ENCODE measurements around the gene ZNF33B.

The ZNF33B gene

DNA sequence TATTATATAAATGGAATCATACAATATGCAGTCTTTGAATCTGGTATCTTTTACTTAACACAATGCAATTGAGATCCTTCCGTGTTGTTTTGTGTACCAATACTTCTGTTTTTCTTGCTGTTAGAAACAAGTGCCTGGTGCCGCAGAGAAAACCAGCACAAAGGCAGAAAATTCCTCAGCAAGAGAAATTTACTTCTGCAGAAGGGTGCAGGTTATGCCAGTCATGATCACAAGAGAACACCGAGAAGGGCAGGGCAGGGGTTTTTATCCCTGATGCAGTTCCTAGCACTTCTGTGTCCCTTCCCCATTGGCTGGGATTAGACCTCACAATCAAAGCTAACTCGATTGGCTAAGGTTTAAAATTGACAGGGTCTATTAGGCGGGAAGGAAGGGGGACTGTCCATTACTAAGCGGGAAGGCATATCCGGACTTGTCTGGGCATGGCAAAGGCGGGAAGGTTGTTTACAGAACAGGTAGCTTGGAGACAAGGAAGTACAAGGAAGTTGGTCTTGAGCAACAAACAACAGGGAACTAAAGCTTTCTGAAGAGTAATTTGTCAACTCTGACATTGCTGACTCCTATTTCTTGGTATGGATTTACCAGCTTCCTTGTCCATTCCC is 2.4 kb upstream of the ZNF33B start:
- in situ Hi-C loops (cut with HindIII; ENCODE audit: low pct_unique_long_range_greater_than_20kb, low sequenced_read_pairs) = no loop called here
- TF ChIP-seq JUND (IDR thresholded peaks at IDR 0.05; ENCODE audit: low read depth) = no peak
- peak in 1 of 2 experiments; percentile 94 for DNase-seq (ENCODE audit: low read depth in 1 of 2, low spot score in 1 of 2)

DNA sequence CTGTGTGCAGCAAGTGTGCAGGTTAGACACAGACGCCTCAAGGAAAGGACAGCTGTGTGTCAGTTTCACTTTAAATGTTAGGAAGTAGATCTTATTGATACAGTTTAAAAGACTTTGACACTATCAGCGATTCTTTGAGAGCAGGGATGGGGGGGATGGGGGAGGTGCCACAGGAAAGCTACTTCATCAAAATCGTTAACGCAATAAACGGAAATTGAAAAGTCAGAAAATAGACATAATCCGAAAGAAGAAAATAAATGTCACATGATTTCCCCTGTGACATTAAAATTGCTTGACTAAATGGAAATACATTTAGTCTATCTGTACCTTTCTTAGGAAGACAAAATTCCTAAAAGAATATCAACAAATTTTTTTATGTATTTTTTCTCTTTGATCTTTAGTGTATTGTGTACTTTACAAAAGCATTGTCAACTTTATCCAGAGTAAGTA is 476 bp upstream of the ZNF33B start:
- DNase-seq (ENCODE audit: low read depth in 1 of 2, low spot score in 1 of 2) = no peak
- no peak for TF ChIP-seq JUND (IDR thresholded peaks at IDR 0.05; ENCODE audit: low read depth)
- in situ Hi-C loops (cut with HindIII; ENCODE audit: low pct_unique_long_range_greater_than_20kb, low sequenced_read_pairs) = no loop called here

DNA sequence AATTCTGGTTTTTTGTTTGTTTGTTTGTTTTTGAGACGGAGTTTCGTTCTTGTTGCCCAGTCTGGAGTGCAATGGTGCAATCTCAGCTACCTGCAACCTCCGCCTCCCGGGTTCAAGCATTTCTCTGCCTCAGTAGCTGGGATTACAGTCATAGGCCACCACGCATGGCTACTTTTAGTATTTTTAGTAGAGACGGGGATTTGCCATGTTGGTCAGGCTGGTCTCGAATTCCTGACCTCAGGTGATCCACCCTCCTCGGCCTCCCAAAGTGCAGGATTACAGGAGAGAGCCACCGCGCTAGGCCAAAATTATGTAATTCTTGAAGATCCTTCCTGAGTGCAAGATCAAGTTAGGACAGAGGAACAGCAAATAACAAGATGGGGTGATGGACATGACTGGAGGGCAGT is 719 bp downstream of the ZNF33B start:
- TF ChIP-seq JUND (IDR thresholded peaks at IDR 0.05; ENCODE audit: low read depth) = no peak
- DNase-seq (ENCODE audit: low read depth in 1 of 2, low spot score in 1 of 2) = no peak
- in situ Hi-C loops (cut with HindIII; ENCODE audit: low pct_unique_long_range_greater_than_20kb, low sequenced_read_pairs) = no loop called here

DNA sequence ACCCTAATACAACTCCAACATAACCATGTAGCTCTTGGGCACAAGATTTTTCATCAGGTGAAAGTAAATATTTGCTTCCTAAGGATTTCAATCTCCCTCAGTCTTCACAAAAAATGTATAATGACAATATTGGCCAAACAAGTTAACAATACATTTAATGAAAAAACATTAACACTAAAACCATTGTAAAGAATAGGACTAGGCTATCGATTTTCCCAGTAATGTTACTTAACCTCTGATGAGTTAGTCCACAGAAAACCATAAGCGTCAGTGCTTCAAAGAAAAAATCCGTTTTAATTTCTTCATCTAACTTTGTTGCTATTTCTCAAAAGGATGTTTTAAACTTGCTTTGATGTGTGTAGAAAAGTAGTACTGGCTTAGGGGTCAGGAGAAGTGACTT is 1.2 kb downstream of the ZNF33B start:
- TF ChIP-seq JUND (IDR thresholded peaks at IDR 0.05; ENCODE audit: low read depth) = no peak
- in situ Hi-C loops (cut with HindIII; ENCODE audit: low pct_unique_long_range_greater_than_20kb, low sequenced_read_pairs) = no loop called here
- no peak for DNase-seq (ENCODE audit: low read depth in 1 of 2, low spot score in 1 of 2)

DNA sequence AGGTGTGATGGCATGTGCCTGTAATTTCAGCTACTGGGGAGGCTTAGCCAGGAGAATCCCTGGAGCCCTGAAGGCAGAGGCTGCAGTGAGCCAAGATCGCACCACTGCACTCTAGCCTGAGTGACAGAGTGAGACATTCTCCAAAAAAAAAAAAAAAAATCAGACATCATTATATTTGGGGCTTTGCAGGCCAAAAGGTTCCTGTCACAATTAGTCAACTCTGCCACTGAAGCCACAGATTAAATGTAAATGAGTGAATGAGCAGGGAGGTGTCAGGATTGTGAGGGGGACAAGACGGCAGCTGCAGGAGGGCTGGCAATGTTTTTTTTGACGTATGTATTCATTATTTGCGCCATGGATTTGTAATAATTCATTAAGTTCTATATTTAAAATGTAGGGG is 3.3 kb downstream of the ZNF33B start:
- in situ Hi-C loops (cut with HindIII; ENCODE audit: low pct_unique_long_range_greater_than_20kb, low sequenced_read_pairs) = no loop called here
- no peak for TF ChIP-seq JUND (IDR thresholded peaks at IDR 0.05; ENCODE audit: low read depth)

DNA sequence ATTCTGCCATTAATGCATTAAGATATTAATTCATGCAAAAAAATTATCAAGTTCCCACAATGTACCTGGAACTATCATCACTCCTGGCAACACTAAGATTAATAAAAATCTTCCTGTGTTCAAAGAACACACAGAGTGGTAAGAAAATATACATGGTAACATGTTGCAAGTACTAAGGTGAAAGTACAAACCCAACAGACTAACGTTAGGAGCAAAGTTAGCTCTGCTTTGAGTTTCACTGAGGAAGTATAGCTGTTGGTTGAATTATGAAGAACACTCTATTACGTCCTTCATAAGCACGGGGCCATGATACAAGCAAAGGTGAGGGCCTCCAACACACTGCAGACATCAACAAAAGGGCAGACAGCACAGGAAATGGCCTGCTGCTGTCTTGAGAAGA is 5.8 kb downstream of the ZNF33B start:
- TF ChIP-seq JUND (IDR thresholded peaks at IDR 0.05; ENCODE audit: low read depth) = no peak
- in situ Hi-C loops (cut with HindIII; ENCODE audit: low pct_unique_long_range_greater_than_20kb, low sequenced_read_pairs) = no loop called here
- DNase-seq (ENCODE audit: low read depth in 1 of 2, low spot score in 1 of 2) = no peak

More for the DNA sequence above, 3.3 kb downstream of the ZNF33B start:
- DNase-seq (ENCODE audit: low read depth in 1 of 2, low spot score in 1 of 2) = no peak

DNA sequence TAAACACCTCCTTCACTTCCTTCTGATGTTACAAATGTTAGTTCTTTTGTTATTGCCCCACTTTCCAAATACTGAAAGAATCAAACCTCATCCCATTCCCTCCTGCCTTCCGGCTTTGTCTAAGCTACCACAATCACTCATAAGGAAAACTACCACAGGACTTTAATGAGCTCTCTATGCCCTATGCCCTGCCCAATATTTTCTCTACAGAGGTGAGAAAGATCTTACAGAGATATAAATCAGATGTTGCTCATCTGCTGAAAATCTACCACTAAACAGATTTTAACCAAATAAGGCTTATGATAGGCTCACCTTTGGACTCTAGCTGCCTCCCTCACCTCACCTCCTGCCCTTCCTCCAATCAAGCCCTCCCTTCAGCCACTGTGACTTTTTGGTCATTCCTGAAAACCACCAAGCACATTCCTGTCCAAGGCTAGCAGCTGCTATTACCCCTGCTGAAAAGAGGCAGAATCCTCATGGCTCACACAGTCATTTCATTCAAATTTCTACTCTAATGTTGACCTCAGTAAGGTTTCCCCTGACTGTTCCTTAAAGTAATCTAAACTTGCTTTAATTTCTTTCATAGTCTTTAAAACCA is 7.7 kb downstream of the ZNF33B start:
- in situ Hi-C loops (cut with HindIII; ENCODE audit: low pct_unique_long_range_greater_than_20kb, low sequenced_read_pairs) = no loop called here
- DNase-seq (ENCODE audit: low read depth in 1 of 2, low spot score in 1 of 2) = no peak
- no peak for TF ChIP-seq JUND (IDR thresholded peaks at IDR 0.05; ENCODE audit: low read depth)

DNA sequence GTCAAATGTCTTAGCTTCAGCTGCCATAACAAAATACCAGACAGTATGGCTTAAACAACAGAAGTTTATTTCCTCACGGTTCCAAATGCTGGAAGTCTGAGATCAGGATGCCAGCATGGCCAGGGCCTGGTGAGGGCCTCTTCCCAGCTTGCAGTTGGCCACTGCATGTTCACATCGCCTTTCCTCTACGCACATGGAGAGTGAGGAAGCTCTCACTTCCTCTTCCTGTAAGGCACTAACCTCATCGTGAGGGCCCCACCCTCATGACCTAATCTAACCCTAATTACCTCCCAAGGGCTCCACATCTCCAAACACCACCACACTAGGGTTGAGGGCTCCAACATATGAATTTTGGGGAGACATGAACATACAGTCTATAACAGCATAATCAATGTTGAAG is 14.4 kb downstream of the ZNF33B start:
- no peak for DNase-seq (ENCODE audit: low read depth in 1 of 2, low spot score in 1 of 2)
- in situ Hi-C loops (cut with HindIII; ENCODE audit: low pct_unique_long_range_greater_than_20kb, low sequenced_read_pairs) = no loop called here
- TF ChIP-seq JUND (IDR thresholded peaks at IDR 0.05; ENCODE audit: low read depth) = no peak

DNA sequence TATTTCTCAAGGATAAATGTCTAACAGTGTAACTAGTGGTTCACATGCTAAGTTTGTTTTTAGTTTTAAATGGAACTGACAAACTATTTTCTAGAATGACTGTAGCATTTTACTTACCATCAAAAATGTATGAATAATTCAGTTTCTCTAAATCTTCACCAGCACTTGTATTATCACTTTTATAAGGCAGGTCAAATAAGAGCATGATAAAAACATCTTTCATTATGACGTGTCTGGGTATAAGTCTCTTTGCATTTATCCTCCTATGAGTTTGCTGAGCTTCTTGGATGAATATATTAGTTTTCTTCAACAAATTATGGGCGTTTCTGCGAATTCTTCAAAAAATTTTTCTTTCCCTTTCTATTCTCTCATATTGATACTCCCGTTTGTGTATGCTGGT is 19.9 kb downstream of the ZNF33B start:
- DNase-seq (ENCODE audit: low read depth in 1 of 2, low spot score in 1 of 2) = no peak
- TF ChIP-seq JUND (IDR thresholded peaks at IDR 0.05; ENCODE audit: low read depth) = no peak
- in situ Hi-C loops (cut with HindIII; ENCODE audit: low pct_unique_long_range_greater_than_20kb, low sequenced_read_pairs) = no loop called here

DNA sequence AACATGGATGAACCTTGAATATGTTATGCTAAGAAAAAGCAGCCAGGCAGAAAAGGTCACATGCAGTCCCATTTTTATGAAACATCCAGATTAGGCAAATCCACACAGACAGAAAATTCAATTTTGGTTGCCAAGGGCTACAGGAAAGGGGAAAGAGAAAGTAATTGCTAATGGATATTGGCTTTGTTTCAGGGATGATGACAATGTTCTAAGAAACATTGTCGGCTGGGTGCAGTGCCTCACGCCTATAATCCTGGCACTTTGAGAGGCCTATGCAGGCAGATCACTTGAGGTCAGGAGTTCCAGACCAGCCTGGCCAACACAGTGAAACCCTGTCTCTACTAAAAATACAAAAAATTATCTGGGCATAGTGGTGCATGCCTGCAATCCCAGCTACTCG is 23.0 kb downstream of the ZNF33B start:
- no peak for TF ChIP-seq JUND (IDR thresholded peaks at IDR 0.05; ENCODE audit: low read depth)
- in situ Hi-C loops (cut with HindIII; ENCODE audit: low pct_unique_long_range_greater_than_20kb, low sequenced_read_pairs) = no loop called here
- no peak for DNase-seq (ENCODE audit: low read depth in 1 of 2, low spot score in 1 of 2)

DNA sequence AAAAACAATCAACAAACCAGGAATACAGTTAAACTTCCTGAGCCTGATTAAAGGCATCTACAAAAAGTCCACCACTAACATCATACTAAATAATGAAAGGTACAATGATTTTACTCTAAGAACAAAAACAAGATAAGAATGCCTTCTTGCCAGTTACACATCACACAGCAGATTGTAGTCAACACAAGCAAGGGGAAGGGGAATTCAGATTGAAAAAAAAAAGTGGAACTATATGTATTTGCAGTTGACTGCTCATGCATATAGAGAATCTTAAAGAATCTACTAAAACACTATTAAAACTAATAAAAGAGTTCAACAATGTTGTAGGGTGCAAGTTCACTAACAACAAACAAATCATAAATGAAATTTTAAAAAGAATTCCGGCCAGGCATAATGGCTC is 28.5 kb downstream of the ZNF33B start:
- in situ Hi-C loops (cut with HindIII; ENCODE audit: low pct_unique_long_range_greater_than_20kb, low sequenced_read_pairs) = no loop called here
- TF ChIP-seq JUND (IDR thresholded peaks at IDR 0.05; ENCODE audit: low read depth) = no peak
- DNase-seq (ENCODE audit: low read depth in 1 of 2, low spot score in 1 of 2) = no peak

DNA sequence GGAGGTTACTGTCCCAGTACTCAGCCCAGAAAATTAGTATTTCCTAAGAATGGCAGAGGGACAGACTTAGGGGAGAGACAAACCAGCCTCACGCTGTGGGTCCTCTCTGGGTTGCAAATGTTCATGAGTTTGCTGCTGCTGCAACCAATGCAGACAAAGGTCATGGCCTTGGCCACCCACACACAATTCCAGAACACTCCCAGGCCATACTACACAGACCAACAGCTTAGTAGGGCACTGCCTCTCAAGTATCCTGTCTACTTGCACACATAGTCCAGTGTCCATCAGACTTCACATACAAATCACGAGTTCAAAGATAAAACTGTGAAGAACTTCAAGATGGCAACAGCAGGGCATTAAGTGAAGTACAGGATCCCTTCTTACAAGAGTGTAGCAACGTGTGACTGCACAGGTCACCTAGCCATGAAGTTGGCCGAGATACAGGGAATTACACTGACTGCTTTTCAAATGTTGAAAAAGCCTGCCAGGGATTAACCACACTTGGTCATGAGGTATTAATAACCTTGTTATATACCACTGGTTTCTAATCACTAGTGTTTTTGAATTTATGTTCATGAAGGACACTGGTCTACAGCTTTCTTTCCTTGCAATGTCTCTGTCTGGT is 40.0 kb downstream of the ZNF33B start:
- in situ Hi-C loops (cut with HindIII; ENCODE audit: low pct_unique_long_range_greater_than_20kb, low sequenced_read_pairs) = no loop called here
- no peak for TF ChIP-seq JUND (IDR thresholded peaks at IDR 0.05; ENCODE audit: low read depth)

DNA sequence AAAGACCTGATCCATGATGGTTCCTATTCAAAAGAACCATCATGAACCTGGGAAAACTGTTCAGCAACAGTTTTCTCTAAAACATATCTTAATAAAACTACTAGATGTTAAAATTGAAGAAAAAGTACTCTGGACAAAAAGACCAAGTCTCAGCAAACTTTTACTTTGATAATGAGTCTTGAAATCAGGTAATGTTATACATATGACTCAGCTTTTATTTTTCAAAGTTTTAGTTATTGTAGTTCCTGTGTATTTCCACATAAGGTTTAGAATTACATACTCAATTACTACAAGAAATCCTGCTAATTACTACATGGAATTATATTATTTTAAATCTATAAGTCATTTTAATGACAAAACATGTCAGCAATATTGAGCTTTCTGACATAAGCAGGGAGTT is 42.2 kb downstream of the ZNF33B start:
- in situ Hi-C loops (cut with HindIII; ENCODE audit: low pct_unique_long_range_greater_than_20kb, low sequenced_read_pairs) = no loop called here
- no peak for DNase-seq (ENCODE audit: low read depth in 1 of 2, low spot score in 1 of 2)
- TF ChIP-seq JUND (IDR thresholded peaks at IDR 0.05; ENCODE audit: low read depth) = no peak

More for the DNA sequence above, 40.0 kb downstream of the ZNF33B start:
- no peak for DNase-seq (ENCODE audit: low read depth in 1 of 2, low spot score in 1 of 2)
